SK-N-SH (cell line): ENCODE measurements around the gene PRDM15. TPM values are rescaled to one million over a fixed set of nuclear protein-coding genes. Genes with fewer than 3 reads are reported as not detected.

Source experiments
- CTCF ChIA-PET: fragments of 300-600, 350-600 bp; formaldehyde crosslinking; extraction: SDS; loops from one replicate; lab custom pipeline; 2021; lab: Yijun Ruan, JAX
- POLR2A ChIA-PET: fragments of 350-600 bp; sonication (Branson Sonifier 250); formaldehyde crosslinking; extraction: SDS; loops from one replicate; lab custom pipeline; 2020; ENCODE audit warnings: antibody characterized with exemption, inconsistent platforms; lab: Yijun Ruan, JAX
- DNase-seq: peaks from one replicate; pipeline ENCODE4 v3.0.0; 2012
- H2AFZ ChIP-seq: fragments of 200-600 bp; sonication (generic); 2 replicates; pipeline ENCODE4 v1.8.1; 2016; ENCODE audit warnings: antibody characterized with exemption, mild to moderate bottlenecking, low read depth
- H3F3A ChIP-seq: fragments of 200-600 bp; sonication (generic); replicated peaks from 2 replicates; pipeline ENCODE3; 2016; ENCODE audit warnings: antibody characterized with exemption, mild to moderate bottlenecking; ENCODE audit not compliant: insufficient read depth
- H3K27ac ChIP-seq, 2 experiments: fragments of 200-500 bp in 1 of 2; fragments of 200-600 bp in 1 of 2; sonication (Bioruptor generic) in 1 of 2; sonication (generic), shearing (Covaris generic) in 1 of 2; 2 replicates each; pipeline versions ENCODE4 v1.5.1 to v1.6.1; 2014 to 2016; ENCODE audit warnings: low read depth in 2 of 2, inconsistent platforms in 1 of 2, low read length in 1 of 2, mild to moderate bottlenecking in 1 of 2, mixed read lengths in 1 of 2
- H3K27me3 ChIP-seq: fragments of 200-600 bp; sonication (generic), shearing (Covaris generic); 2 replicates; pipeline ENCODE4 v1.6.1; 2016; ENCODE audit warnings: mixed run types; ENCODE audit not compliant: insufficient read depth
- H3K36me3 ChIP-seq, 2 experiments: fragments of 200-500 bp in 1 of 2; fragments of 200-600 bp in 1 of 2; sonication (Bioruptor generic) in 1 of 2; sonication (generic) in 1 of 2; replicated peaks in 1 of 2; 2 replicates each; pipeline versions ENCODE3 to v1.5.1; 2014 to 2016; ENCODE audit warnings: low read length in 1 of 2, mild to moderate bottlenecking in 1 of 2; ENCODE audit not compliant: insufficient read depth in 2 of 2, control insufficient read depth in 1 of 2
- H3K4me1 ChIP-seq, 2 experiments: fragments of 200-500 bp in 1 of 2; fragments of 200-600 bp in 1 of 2; sonication (Bioruptor generic) in 1 of 2; sonication (generic), shearing (Covaris generic) in 1 of 2; 2 replicates each; pipeline versions ENCODE4 v1.5.1 to v1.6.1; 2014 to 2016; ENCODE audit warnings: low read depth in 1 of 2, low read length in 1 of 2, mixed run types in 1 of 2; ENCODE audit not compliant: insufficient read depth in 2 of 2, control insufficient read depth in 1 of 2
- H3K4me2 ChIP-seq: fragments of 200-600 bp; sonication (generic), shearing (Covaris generic); 2 replicates; pipeline ENCODE4 v1.6.1; 2017; ENCODE audit warnings: mixed run types
- H3K4me3 ChIP-seq, 2 experiments: fragments of 200-500 bp in 1 of 2; fragments of 200-600 bp in 1 of 2; sonication (Bioruptor generic) in 1 of 2; sonication (generic), shearing (Covaris generic) in 1 of 2; 2 replicates each; pipeline versions ENCODE4 v1.5.1 to v1.8.1; 2014 to 2016; ENCODE audit warnings: low read depth in 2 of 2, inconsistent platforms in 1 of 2, low read length in 1 of 2, mild to moderate bottlenecking in 1 of 2, mixed read lengths in 1 of 2, moderate library complexity in 1 of 2
- H3K79me2 ChIP-seq: fragments of 200-600 bp; sonication (generic); 2 replicates; pipeline ENCODE4 v1.8.1; 2017; ENCODE audit warnings: mild to moderate bottlenecking; ENCODE audit not compliant: insufficient read depth
- H3K9ac ChIP-seq: fragments of 200-600 bp; sonication (generic); 2 replicates; pipeline ENCODE4 v1.6.1; 2017; ENCODE audit warnings: mixed run types
- H3K9me2 ChIP-seq: fragments of 200-600 bp; sonication (generic); 2 replicates; pipeline ENCODE4 v1.6.1; 2017; ENCODE audit warnings: mixed run types
- H3K9me3 ChIP-seq: fragments of 200-600 bp; sonication (generic); 2 replicates; pipeline ENCODE4 v1.6.1; 2017; ENCODE audit warnings: mixed run types, mild to moderate bottlenecking, moderate library complexity
- H4K20me1 ChIP-seq: fragments of 200-600 bp; sonication (generic); 2 replicates; pipeline ENCODE4 v1.6.1; 2017; ENCODE audit warnings: mild to moderate bottlenecking, mixed run types; ENCODE audit not compliant: insufficient read depth
- EZH2phosphoT487 ChIP-seq: fragments of 200-600 bp; sonication (generic); IDR thresholded peaks from 2 replicates; pipeline ENCODE4 v1.6.1; 2017; ENCODE audit warnings: low read depth, mixed run types, mild to moderate bottlenecking, antibody characterized with exemption, moderate library complexity, borderline replicate concordance
- FOXJ3 ChIP-seq: sonication (generic); formaldehyde crosslinking; IDR thresholded peaks from 2 replicates; pipeline ENCODE4 v1.5.1; 2020; ENCODE audit warnings: mild to moderate bottlenecking, missing genetic modification reagents
- FOXM1 ChIP-seq: IDR thresholded peaks from 2 replicates; pipeline ENCODE4 v1.4.0; 2012; ENCODE audit warnings: low read depth, mild to moderate bottlenecking
- GABPA ChIP-seq: IDR thresholded peaks from 2 replicates; pipeline ENCODE4 v1.4.0; 2012; ENCODE audit warnings: low read depth, mild to moderate bottlenecking
- GATA2 ChIP-seq: sonication (generic); formaldehyde crosslinking; IDR thresholded peaks from 2 replicates; pipeline ENCODE4 v1.5.0; 2020; ENCODE audit warnings: mild to moderate bottlenecking, missing genetic modification reagents
- NRF1 ChIP-seq: IDR thresholded peaks from 2 replicates; pipeline ENCODE4 v1.6.1; 2012; ENCODE audit warnings: low read depth, mild to moderate bottlenecking, low read length
- POLR2AphosphoS5 ChIP-seq: IDR thresholded peaks from 2 replicates; pipeline ENCODE4 v1.6.1; 2012; ENCODE audit warnings: low read depth, low read length
- SIN3A ChIP-seq: IDR thresholded peaks from 2 replicates; pipeline ENCODE4 v1.6.1; 2012; ENCODE audit warnings: low read depth, mild to moderate bottlenecking, low read length, moderate library complexity, borderline replicate concordance
- WGBS: methylation state at CpG from one replicate; pipeline ENCODE4 v1.1.6; 2017; ENCODE audit warnings: low lambda C conversion rate; 5-methylcytosine and 5-hydroxymethylcytosine counted together
- polyA plus RNA-seq, 3 experiments: library from polyadenylated mRNA; depleted of rRNA; stranded (reverse); fragments of >200 nt; gene quantifications; 2 replicates each; pipeline ENCODE4 v1.2.3, GENCODE V29; 2012
- TF ChIP-seq, protein P1 (sequence below): fragments of 200-600 bp; sonication (generic); IDR thresholded peaks from 2 replicates; pipeline ENCODE4 v1.6.1; 2017; ENCODE audit warnings: antibody characterized with exemption, mild to moderate bottlenecking, moderate library complexity
- TF ChIP-seq, protein P2 (sequence below): IDR thresholded peaks from 2 replicates; pipeline ENCODE4; 2012
- TF ChIP-seq, protein P3 (sequence below): IDR thresholded peaks from 2 replicates; pipeline ENCODE4 v1.4.0; 2012; ENCODE audit warnings: low read depth, borderline replicate concordance

The PRDM15 gene
- polyA plus RNA-seq, 1 of the 3 experiments (the other 2 are of a cell fraction): 7.0 TPM

DNA sequence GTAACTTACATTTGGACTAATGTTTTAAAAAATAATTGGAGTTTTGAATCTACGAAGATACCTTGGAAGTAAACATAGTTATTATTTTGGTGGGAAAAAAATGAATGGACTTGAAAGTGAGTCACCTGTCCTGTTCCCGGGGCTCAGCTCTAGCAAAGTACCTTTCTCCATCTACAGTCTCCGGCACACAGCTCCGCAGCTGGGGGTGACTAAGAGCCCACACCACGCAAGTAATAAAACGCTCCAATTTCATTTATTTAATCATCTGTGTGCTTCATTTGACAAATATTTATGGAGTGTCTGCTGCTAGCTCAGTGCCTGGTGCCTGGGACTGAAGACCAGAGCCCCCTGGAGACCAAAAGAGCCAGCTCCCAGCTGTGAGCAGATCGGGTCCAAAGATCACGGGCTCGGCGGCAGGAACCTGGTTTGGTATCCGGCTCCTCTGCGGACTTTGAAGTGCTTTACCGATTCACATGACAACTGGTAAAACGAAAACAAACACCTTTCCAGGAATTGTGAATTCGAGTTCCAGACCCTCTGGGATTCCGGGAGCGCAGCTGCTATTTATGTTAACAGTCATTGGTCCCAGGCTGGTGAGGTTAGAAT is 110.6 kb downstream of the PRDM15 start (continued):
- TF ChIP-seq, protein P1, sequence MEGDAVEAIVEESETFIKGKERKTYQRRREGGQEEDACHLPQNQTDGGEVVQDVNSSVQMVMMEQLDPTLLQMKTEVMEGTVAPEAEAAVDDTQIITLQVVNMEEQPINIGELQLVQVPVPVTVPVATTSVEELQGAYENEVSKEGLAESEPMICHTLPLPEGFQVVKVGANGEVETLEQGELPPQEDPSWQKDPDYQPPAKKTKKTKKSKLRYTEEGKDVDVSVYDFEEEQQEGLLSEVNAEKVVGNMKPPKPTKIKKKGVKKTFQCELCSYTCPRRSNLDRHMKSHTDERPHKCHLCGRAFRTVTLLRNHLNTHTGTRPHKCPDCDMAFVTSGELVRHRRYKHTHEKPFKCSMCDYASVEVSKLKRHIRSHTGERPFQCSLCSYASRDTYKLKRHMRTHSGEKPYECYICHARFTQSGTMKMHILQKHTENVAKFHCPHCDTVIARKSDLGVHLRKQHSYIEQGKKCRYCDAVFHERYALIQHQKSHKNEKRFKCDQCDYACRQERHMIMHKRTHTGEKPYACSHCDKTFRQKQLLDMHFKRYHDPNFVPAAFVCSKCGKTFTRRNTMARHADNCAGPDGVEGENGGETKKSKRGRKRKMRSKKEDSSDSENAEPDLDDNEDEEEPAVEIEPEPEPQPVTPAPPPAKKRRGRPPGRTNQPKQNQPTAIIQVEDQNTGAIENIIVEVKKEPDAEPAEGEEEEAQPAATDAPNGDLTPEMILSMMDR: peak; percentile 67
- no peak for TF ChIP-seq EZH2phosphoT487

DNA sequence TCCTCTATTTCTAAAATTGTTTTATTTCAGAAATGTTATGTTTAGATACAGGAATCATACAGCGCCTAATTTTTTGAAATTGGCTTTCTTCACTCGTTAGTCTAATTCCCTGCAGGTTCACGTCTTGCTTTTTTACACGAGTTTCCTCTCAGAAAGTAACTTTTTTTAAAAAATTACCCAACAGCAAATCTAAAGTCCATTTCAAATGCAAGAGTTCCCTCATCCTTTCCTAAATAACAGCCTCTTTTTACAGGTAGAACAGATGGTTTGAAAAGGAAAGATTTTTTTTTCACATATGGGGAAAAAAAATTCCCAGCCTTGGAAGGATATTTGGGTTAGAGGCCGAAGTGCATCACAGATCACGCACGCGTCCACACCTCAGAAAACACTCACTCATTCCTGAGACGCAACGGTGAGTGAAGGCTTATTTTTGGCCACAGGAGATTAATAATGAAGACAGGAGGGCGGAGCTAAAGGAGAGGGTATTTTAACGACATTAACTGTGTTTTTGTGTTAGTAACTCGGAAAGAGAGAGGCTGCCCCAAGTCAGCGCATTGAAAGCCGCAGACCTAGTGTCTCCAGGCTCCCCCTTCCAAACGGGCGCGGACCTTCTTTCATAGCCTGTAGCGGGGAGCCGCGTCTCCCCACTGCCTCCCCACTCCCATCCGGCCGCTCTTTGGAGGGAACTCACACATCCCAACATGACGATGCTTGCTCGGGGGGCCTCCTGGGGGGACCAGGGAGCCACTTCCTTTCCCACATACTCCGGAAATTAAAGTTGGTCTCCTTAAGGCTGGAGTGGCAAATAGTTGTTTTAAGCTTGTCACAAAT is 111.3 kb downstream of the PRDM15 start:
- Histone ChIP-seq H3K27ac (peak overlapping the region in 1 of 2 experiments; percentile 78; a peak in 2 of 4 replicates), H3K9me3 (no peaks in the 10 kb centered on the region), H3K4me1 (no peaks in the 10 kb centered on the region), H3K9ac (peak overlapping the region; percentile 64; the same call in 1 of the 2 replicates), H3K79me2 (peaks cover 13% of the 10 kb centered on the region; the same call in 1 of the 2 replicates), H3K4me3 (peak overlapping the region; percentile 60 to 76), H3K9me2 (no peaks in the 10 kb centered on the region), H4K20me1 (no peaks in the 10 kb centered on the region), H2AFZ (peak overlapping the region; percentile 87), H3K27me3 (no peaks in the 10 kb centered on the region), H3K36me3 (no peaks in the 10 kb centered on the region), H3K4me2 (peak overlapping the region; percentile 77), H3F3A (peaks cover 14% of the 10 kb centered on the region)
- 2% methylated on average over 26 of the region's 26 CpGs for WGBS
- ChIA-PET POLR2A (interaction anchor here (1.0 kb wide), 1 partner anchor 9 kb away, joined by 3 read pairs; no protein-coding TSS in a partner anchor), CTCF (interaction anchor here (1.0 to 3.4 kb wide), 4 partner anchors 10 to 159 kb away, joined by 3 to 31 read pairs (median 3); no protein-coding TSS in a partner anchor)
- TF ChIP-seq FOXM1 (0 out of 2 replicates have a peak, but pooled peaks have one; percentile 3), GATA2 (no peak)
- TF ChIP-seq, protein P2, sequence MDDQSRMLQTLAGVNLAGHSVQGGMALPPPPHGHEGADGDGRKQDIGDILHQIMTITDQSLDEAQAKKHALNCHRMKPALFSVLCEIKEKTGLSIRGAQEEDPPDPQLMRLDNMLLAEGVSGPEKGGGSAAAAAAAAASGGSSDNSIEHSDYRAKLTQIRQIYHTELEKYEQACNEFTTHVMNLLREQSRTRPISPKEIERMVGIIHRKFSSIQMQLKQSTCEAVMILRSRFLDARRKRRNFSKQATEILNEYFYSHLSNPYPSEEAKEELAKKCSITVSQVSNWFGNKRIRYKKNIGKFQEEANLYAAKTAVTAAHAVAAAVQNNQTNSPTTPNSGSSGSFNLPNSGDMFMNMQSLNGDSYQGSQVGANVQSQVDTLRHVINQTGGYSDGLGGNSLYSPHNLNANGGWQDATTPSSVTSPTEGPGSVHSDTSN: peak; percentile 43
- DNase-seq: no peak

DNA sequence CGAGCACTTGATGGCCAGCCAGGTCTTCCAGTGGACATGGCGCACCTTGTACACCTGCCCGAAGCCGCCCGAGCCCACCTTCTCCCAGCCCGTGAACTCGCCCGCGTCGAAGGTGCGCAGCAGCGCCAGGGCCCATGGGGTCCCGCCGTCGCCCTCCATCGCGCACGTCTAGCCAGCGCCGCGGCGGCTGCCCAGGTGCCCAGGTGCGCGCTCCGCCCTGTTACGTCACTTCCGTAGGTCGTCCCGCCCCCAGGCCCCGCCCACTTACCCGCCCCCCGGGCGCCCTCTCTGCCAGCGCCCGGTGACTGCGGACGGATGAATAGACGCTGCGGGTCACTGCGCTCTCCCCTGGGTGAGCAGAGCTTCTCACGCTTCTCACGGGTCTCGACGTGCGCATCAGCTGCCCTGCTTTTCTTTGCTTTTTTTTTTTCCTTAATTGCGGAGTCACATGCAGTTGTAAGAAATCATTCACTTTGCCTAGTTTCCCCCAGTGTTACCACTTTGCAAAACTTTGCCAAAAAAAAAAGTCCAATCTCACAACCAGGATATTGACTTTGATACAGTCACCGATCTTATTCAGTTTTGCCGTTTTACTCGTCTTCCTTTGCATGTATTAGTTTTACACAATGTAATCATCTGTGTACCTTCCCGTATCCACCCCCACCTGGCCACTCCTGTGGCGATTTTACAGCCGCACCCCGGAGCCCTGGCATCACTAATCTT is 112.1 kb downstream of the PRDM15 start, which contains the start of gene RIPK4:
Gene RIPK4 (minus strand): TSS at position 170 of the 723 bp plus-strand sequence. CDS start 11 bp downstream, at position 159.
- peak within 1 kb of the TSS; percentile 60 to 76 for H3K4me3 ChIP-seq
- H3K4me1 ChIP-seq: no peaks in the 10 kb centered on the region
- peaks cover 14% of the 10 kb centered on the region for H3F3A ChIP-seq
- H4K20me1 ChIP-seq: no peaks in the 10 kb centered on the region
- POLR2A ChIA-PET: no interaction called here
- TF ChIP-seq EZH2phosphoT487 (no peak), POLR2AphosphoS5 (0 out of 2 replicates have a peak, but pooled peaks have one; percentile 14), SIN3A (no peak), FOXJ3 (CRISPR knock-in tag) (no peak), NRF1 (0 out of 2 replicates have a peak, but pooled peaks have one; percentile 10), GABPA (peak; percentile 56)
- TF ChIP-seq, protein P1: 0 out of 2 replicates have a peak, but pooled peaks have one; percentile 7
- TF ChIP-seq, protein P3, sequence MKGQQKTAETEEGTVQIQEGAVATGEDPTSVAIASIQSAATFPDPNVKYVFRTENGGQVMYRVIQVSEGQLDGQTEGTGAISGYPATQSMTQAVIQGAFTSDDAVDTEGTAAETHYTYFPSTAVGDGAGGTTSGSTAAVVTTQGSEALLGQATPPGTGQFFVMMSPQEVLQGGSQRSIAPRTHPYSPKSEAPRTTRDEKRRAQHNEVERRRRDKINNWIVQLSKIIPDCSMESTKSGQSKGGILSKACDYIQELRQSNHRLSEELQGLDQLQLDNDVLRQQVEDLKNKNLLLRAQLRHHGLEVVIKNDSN: no peak
- peaks cover 13% of the 10 kb centered on the region; the same call in 1 of the 2 replicates for H3K79me2 ChIP-seq
- no peaks in the 10 kb centered on the region for H3K9me3 ChIP-seq
- peak within 1 kb of the TSS; percentile 64; the same call in 1 of the 2 replicates for H3K9ac ChIP-seq
- no peaks in the 10 kb centered on the region for H3K27me3 ChIP-seq
- peak within 1 kb of the TSS in 1 of 2 experiments; percentile 78; a peak in 2 of 4 replicates for H3K27ac ChIP-seq
- DNase-seq: peak; percentile 73
- H3K4me2 ChIP-seq: peak within 1 kb of the TSS; percentile 77
- CTCF ChIA-PET: interaction anchor here (1.0 to 3.4 kb wide), 3 partner anchors 11 to 158 kb away, joined by 3 to 31 read pairs (median 3); no protein-coding TSS in a partner anchor
- H3K36me3 ChIP-seq: no peaks in the 10 kb centered on the region
- 2% methylated on average over 20 of the region's 53 CpGs for WGBS
- H3K9me2 ChIP-seq: no peaks in the 10 kb centered on the region
- H2AFZ ChIP-seq: peak within 1 kb of the TSS; percentile 87
